GM23338 (cell line): ENCODE results near the gene STKLD1.

ENCODE experiments used
- CTCF ChIP-seq, 2 experiments: fragments of 200-600 bp in 1 of 2; sonication (generic) in 1 of 2; conservative IDR thresholded peaks; 2 replicates each; pipeline versions ENCODE4 v1.5.1 to v1.6.1; 2016 to 2017; ENCODE audit warnings: antibody characterized with exemption in 2 of 2, low read depth in 2 of 2, mild to moderate bottlenecking in 2 of 2, moderate library complexity in 1 of 2
- EZH2 ChIP-seq: fragments of 200-600 bp; sonication (generic); IDR thresholded peaks from one replicate; pipeline ENCODE4 v1.8.0; 2017; ENCODE audit warnings: antibody characterized with exemption, mild to moderate bottlenecking, low read depth; ENCODE audit not compliant: unreplicated experiment
- EZH2phosphoT487 ChIP-seq: fragments of 200-600 bp; sonication (generic); IDR thresholded peaks from one replicate; pipeline ENCODE4 v1.8.1; 2018; ENCODE audit warnings: antibody characterized with exemption; ENCODE audit not compliant: unreplicated experiment
- REST ChIP-seq: IDR thresholded peaks from one replicate; pipeline ENCODE4 v1.6.1; 2018; ENCODE audit warnings: antibody characterized with exemption; ENCODE audit not compliant: unreplicated experiment
- ZNF462 ChIP-seq: fragments of 250-450 bp; sonication (Bioruptor Pico); IDR thresholded peaks from 2 replicates; pipeline ENCODE4 v1.5.0; 2020; ENCODE audit warnings: mild to moderate bottlenecking, moderate library complexity

- TF ChIP-seq REST (no peak), EZH2 (no peak), CTCF (conservative IDR thresholded peaks at IDR 0.05; ENCODE audit: low read depth in 2 of 2) (peak; percentile 48 to 69; a peak in 3 of 4 replicates), EZH2phosphoT487 (no peak), ZNF462 (no peak)
These were observed 34.1 kb upstream of the STKLD1 start for GRCh38 chr9:133342069-133342406.
